GM12801 (cell line): ENCODE data around the gene LRMDA.

Experiments
- TF ChIP-seq, protein P1 (sequence below): IDR thresholded peaks from one replicate; pipeline ENCODE4 v1.5.1; 2011; ENCODE audit warnings: control low read depth; ENCODE audit not compliant: insufficient read length; ENCODE audit errors: extremely low read depth

LRMDA gene

DNA sequence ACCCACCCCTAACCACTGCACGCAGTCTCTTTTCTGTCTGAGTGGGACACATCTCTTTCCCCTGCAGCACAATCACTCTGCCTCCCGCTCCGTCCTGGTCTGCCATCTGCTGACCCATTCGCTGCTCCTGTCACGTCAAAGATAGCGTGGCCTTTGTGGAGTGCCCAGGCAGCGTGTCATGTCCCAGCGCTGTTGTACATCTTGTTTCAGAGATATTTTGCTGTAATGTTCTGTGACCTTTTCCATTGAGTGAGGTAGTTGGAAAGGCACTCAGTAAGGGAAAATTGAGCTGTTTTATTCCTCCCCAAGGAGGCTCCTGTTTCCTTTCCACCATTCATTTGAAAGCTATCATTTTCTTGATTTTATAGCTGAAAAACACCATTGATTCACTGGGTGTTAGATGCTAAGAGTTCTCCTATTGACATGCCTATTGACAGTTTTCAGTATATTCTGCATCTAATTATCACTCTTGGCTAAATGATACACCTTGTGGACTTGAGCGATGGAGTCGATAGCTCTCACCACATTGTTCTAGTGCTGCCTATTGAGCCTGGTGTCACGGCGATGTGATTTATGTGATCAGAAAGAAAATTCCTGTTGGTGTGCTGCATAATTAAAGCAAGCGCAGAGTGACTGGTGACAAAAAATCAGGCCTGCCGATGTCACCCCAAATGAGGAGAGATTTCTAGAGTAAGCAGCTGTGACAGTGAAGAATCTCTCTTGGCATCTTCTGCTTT lies 372.6 kb downstream of the LRMDA start:
- TF ChIP-seq, protein P1, sequence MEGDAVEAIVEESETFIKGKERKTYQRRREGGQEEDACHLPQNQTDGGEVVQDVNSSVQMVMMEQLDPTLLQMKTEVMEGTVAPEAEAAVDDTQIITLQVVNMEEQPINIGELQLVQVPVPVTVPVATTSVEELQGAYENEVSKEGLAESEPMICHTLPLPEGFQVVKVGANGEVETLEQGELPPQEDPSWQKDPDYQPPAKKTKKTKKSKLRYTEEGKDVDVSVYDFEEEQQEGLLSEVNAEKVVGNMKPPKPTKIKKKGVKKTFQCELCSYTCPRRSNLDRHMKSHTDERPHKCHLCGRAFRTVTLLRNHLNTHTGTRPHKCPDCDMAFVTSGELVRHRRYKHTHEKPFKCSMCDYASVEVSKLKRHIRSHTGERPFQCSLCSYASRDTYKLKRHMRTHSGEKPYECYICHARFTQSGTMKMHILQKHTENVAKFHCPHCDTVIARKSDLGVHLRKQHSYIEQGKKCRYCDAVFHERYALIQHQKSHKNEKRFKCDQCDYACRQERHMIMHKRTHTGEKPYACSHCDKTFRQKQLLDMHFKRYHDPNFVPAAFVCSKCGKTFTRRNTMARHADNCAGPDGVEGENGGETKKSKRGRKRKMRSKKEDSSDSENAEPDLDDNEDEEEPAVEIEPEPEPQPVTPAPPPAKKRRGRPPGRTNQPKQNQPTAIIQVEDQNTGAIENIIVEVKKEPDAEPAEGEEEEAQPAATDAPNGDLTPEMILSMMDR, result no peak

- TF ChIP-seq, protein P1, result no peak
These were observed 374.8 kb downstream of the LRMDA start for GRCh38 chr10:75806186-75806585.

DNA sequence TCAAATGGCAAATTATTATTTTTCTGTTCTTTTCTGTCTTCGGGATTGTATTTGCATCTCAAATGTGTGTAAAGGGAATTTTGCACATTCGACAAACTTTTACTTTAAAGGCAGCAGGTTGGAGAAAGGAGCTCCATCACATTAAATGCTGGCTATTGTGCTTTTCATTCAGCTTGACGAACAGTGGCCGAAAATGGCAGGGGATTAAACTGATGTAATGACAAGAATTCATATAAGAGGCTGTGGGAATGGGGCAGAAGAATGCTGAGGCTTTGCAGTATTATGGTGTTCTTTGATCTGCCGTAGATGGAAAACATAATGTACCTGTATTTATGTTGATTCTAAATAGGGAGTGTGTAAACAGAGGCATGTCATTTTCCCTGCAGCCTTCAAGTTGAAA lies 376.0 kb downstream of the LRMDA start:
- TF ChIP-seq, protein P1, result no peak

- TF ChIP-seq, protein P1, result no peak
These were observed 377.6 kb downstream of the LRMDA start for GRCh38 chr10:75809003-75809402.

- TF ChIP-seq, protein P1, result no peak
These were observed 382.6 kb downstream of the LRMDA start for GRCh38 chr10:75814014-75814413.

DNA sequence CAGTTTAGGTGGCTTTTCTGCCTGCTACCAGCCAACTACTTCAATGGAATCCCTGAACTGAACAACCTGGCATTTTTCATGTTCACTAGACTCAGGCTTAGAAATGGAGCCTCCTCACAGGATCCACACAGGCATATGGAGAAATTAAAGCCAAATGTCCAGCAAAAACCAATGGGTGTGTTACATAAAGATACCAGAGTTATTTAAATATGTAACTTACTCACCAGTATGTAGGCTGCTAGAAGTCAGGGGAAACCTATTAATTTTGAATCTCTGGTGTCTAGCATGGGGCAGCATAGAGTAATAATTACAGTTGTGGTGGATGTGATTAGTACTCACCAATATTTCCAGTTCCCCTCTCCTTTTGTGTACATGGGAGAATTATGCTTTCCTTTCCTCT lies 383.6 kb downstream of the LRMDA start:
- TF ChIP-seq, protein P1, result no peak

- TF ChIP-seq, protein P1, result no peak
These were observed 385.8 kb downstream of the LRMDA start for GRCh38 chr10:75817198-75817597.
